OCI-LY7 (cell line): ENCODE measurements around the gene EIF4G3.

ENCODE experiments used
- CTCF ChIP-seq: fragments of 200-600 bp; sonication (generic); conservative IDR thresholded peaks from 2 replicates; pipeline ENCODE4 v1.5.1; 2014; ENCODE audit warnings: mild to moderate bottlenecking, antibody characterized with exemption, low read length, moderate library complexity, mixed read lengths
- EZH2phosphoT487 ChIP-seq: fragments of 200-600 bp; sonication (generic); IDR thresholded peaks from 2 replicates; pipeline ENCODE4 v1.6.1; 2018; ENCODE audit warnings: low read depth, borderline replicate concordance, mild to moderate bottlenecking, mixed run types, antibody characterized with exemption, low read length, moderate library complexity, mixed read lengths

GRCh38 chr1:21064057-21064456 is 112.6 kb downstream of the EIF4G3 start:
- no peak for TF ChIP-seq CTCF
- no peak for TF ChIP-seq EZH2phosphoT487
